Right lobe of liver (tissue), 6 donors: Measurements from ENCODE around the gene STRADA. TPM values are rescaled to one million over a fixed set of nuclear protein-coding genes. Genes with fewer than 3 reads are reported as not detected.
A peak's percentile ranks its signal among the peaks of the same experiment; 100 is the strongest.

Experiments
- ATAC-seq, 4 donors: fragments of 200-7000 bp; cut with Tn5 transposase; one replicate each; pipeline ENCODE4 v1.9.1; 2020; ENCODE audit warnings: mild to moderate bottlenecking in 4 of 4, moderate library complexity in 4 of 4
- DNase-seq, 3 donors: peaks; one replicate each; pipeline ENCODE4 v3.0.0-alpha.2; 2020
- H3K27ac ChIP-seq, 3 donors: fragments of 200-600 bp; one replicate each; pipeline ENCODE4 v1.8.0; 2022
- H3K27me3 ChIP-seq, 2 donors: fragments of 200-600 bp; one replicate each; pipeline ENCODE4 v1.8.0; 2022
- H3K36me3 ChIP-seq, 4 donors: fragments of 200-600 bp; sonication (generic) in 1 of 4; one replicate each; pipeline versions ENCODE4 v1.5.1 to v1.8.0; 2017 to 2022; ENCODE audit warnings: control low read depth in 1 of 4
- H3K4me1 ChIP-seq, 4 donors: fragments of 200-600 bp; sonication (generic) in 1 of 4; one replicate each; pipeline versions ENCODE4 v1.5.1 to v1.8.0; 2017 to 2022; ENCODE audit warnings: control low read depth in 1 of 4
- H3K4me3 ChIP-seq, 3 donors: fragments of 200-600 bp; one replicate each; pipeline ENCODE4 v1.8.0; 2022
- H3K9me3 ChIP-seq, 4 donors: fragments of 200-600 bp; sonication (generic) in 1 of 4; one replicate each; pipeline versions ENCODE4 v1.5.1 to v1.8.0; 2017 to 2022; ENCODE audit warnings: control low read depth in 1 of 4
- POLR2A ChIP-seq: fragments of 450-650 bp; IDR thresholded peaks from one replicate; pipeline ENCODE4 v1.6.1; 2017; ENCODE audit warnings: antibody characterized with exemption, mild to moderate bottlenecking
- WGBS: methylation state at CpG from one replicate; pipeline ENCODE4 v1.1.6; 2018; ENCODE audit warnings: low coverage, low lambda C conversion rate; ENCODE audit not compliant: insufficient coverage; ENCODE audit errors: missing lambda C conversion rate; 5-methylcytosine and 5-hydroxymethylcytosine counted together
- intact Hi-C, 2 donors: fragments of 100-400 bp; cut with DNase I; formaldehyde crosslinking; loops; one replicate each; pipeline versions ENCODE4 v1.11.2 to v1.14.1; 2022
- total RNA-seq, 6 experiments: library from RNA; depleted of rRNA in 2 of 6; stranded (reverse); fragments of >200 nt in 2 of 6; fragmentation: NEBNext Ultra II Directional in 3 of 6; extraction: Animal tissue kit (Norgen Biotek cat#: 25700) in 3 of 6; gene quantifications; one replicate each; pipeline versions ENCODE4 v1.1.0 to v1.2.4, GENCODE V29; 2016 to 2023
- TF ChIP-seq, protein P1 (sequence below), 4 donors: fragments of 200-600 bp in 3 of 4; fragments of 450-650 bp in 1 of 4; IDR thresholded peaks; one replicate each; pipeline versions ENCODE4 v1.5.1 to v1.8.0; 2016 to 2022; ENCODE audit warnings: antibody characterized with exemption in 4 of 4, mild to moderate bottlenecking in 2 of 4
- donor health status: DM: no; HTN: yes; CAD: no.
- donor health status: DM: no; HTN: no; CAD: no.
- donor health status: DM: no; HTN: no; CAD: no.
- donor health status: DM: no; HTN: yes; CAD: no.
- donor health status: DM: no; HTN: yes; CAD: no.

Gene STRADA
- total RNA-seq, 6 experiments from 2014 or later = 8.4 to 15.1 (median 13.0) TPM

- Histone ChIP-seq H3K4me3 (peak overlapping the region; percentile 41 to 54 (median 44)), H3K9me3 (no peaks in the 10 kb centered on the region), H3K27me3 (no peaks in the 10 kb centered on the region), H3K4me1 (peaks cover 0 to 18% (median 8%) of the 10 kb centered on the region in 4 donors), H3K36me3 (peaks cover 0 to 12% (median 2%) of the 10 kb centered on the region in 4 donors), H3K27ac (peak overlapping the region in 2 of 3 donors; percentile 67 to 68)
- peak; percentile 65 to 76 (median 71) for DNase-seq
- ATAC-seq = peak; percentile 49 to 57 (median 54)
- intact Hi-C loops = loop anchor here in 1 of 2 donors (10.0 kb wide), 1 partner anchor 63 kb away; no protein-coding TSS in a partner anchor
- no peak for TF ChIP-seq POLR2A
- TF ChIP-seq, protein P1, sequence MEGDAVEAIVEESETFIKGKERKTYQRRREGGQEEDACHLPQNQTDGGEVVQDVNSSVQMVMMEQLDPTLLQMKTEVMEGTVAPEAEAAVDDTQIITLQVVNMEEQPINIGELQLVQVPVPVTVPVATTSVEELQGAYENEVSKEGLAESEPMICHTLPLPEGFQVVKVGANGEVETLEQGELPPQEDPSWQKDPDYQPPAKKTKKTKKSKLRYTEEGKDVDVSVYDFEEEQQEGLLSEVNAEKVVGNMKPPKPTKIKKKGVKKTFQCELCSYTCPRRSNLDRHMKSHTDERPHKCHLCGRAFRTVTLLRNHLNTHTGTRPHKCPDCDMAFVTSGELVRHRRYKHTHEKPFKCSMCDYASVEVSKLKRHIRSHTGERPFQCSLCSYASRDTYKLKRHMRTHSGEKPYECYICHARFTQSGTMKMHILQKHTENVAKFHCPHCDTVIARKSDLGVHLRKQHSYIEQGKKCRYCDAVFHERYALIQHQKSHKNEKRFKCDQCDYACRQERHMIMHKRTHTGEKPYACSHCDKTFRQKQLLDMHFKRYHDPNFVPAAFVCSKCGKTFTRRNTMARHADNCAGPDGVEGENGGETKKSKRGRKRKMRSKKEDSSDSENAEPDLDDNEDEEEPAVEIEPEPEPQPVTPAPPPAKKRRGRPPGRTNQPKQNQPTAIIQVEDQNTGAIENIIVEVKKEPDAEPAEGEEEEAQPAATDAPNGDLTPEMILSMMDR (IDR thresholded peaks at IDR 0.05) = peak; percentile 38 to 67 (median 59)
- WGBS = 43% methylated on average over 10 of the region's 22 CpGs
Measured at GRCh38 chr17:63697341-63698286, 44.0 kb downstream of the STRADA start.

DNA sequence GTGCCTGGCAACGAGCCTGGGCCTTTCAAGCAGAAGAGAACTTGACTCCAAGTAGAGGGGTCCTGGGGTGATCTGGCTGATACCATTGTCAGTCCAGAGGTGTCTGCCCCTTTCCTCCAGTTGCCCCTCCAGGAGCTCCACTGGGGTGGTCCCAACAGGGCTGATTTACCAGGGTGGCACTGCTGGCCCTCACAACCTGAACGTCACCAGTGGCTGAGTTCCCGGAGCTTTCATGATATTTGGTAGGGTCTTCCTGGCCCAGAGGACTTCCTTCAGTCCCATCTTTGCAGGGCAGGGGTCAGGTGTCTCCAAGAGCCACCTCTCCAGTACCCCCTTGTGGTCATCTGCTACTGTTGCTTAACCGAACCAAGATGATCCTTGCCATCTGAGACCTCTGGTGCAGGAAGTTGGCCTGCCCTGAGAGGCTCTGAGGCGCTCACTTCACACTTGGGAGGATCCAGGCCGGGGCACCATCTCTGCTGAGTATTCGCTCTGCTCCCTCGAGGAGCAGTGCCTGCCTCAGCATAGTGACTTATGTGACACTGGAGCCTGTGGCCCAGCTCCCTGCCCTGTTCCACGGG lies 45.1 kb downstream of the STRADA start:
- Histone ChIP-seq H3K27ac (no peak overlapping the region), H3K9me3 (no peaks in the 10 kb centered on the region), H3K4me1 (peaks cover 0 to 18% (median 8%) of the 10 kb centered on the region in 4 donors), H3K36me3 (peaks cover 0 to 22% (median 5%) of the 10 kb centered on the region in 4 donors), H3K4me3 (no peak overlapping the region), H3K27me3 (no peaks in the 10 kb centered on the region)
- 42% methylated on average over 4 of the region's 9 CpGs for WGBS
- intact Hi-C loops = loop anchor here in 1 of 2 donors (10.0 kb wide), 1 partner anchor 62 kb away; no protein-coding TSS in a partner anchor
- TF ChIP-seq, protein P1 (IDR thresholded peaks at IDR 0.05) = peak; percentile 28 to 33 (median 30)
- TF ChIP-seq POLR2A = no peak
- ATAC-seq = peak; percentile 3 to 10 (median 4)
- DNase-seq = no peak

- intact Hi-C loops = loop anchor here in 1 of 2 donors (10.0 kb wide), 1 partner anchor 61 kb away; no protein-coding TSS in a partner anchor
- no peak for ATAC-seq
Measured at GRCh38 chr17:63695889-63696288, 45.7 kb downstream of the STRADA start.

More at GRCh38 chr17:63695889-63696288, 45.7 kb downstream of the STRADA start:
- Histone ChIP-seq H3K4me3 (no peak overlapping the region), H3K27ac (no peak overlapping the region), H3K9me3 (no peaks in the 10 kb centered on the region), H3K36me3 (peaks cover 0 to 28% (median 10%) of the 10 kb centered on the region in 4 donors), H3K27me3 (no peaks in the 10 kb centered on the region), H3K4me1 (peaks cover 0 to 18% (median 8%) of the 10 kb centered on the region in 4 donors)
- no peak for TF ChIP-seq POLR2A
- TF ChIP-seq, protein P1 (IDR thresholded peaks at IDR 0.05) = no peak
- 75% methylated on average over 4 of the region's 6 CpGs for WGBS
- DNase-seq = no peak
